PFSK-1 (cell line): ENCODE results near the gene MEF2C.

Source experiments
- FOXP2 ChIP-seq: optimal IDR thresholded peaks from 2 replicates; pipeline ENCODE3; 2011; ENCODE audit warnings: borderline replicate concordance, control low read depth, inconsistent platforms; ENCODE audit not compliant: insufficient read depth; ENCODE audit errors: extremely low read length, extremely low read depth
- POLR2AphosphoS5 ChIP-seq: IDR thresholded peaks from 2 replicates; pipeline ENCODE4 v1.6.1; 2012; ENCODE audit warnings: low read depth, mild to moderate bottlenecking, control low read depth, low read length, moderate library complexity
- SIN3A ChIP-seq: IDR thresholded peaks from 2 replicates; pipeline ENCODE4 v1.6.1; 2012; ENCODE audit warnings: mild to moderate bottlenecking, low read length, moderate library complexity, borderline replicate concordance; ENCODE audit not compliant: insufficient read depth
- TAF1 ChIP-seq: IDR thresholded peaks from 2 replicates; pipeline ENCODE4 v1.6.1; 2012; ENCODE audit warnings: low read length, control low read depth, borderline replicate concordance; ENCODE audit not compliant: insufficient read depth
- TF ChIP-seq, protein P1 (sequence below), 2 experiments: IDR thresholded peaks; 2 replicates each; pipeline versions ENCODE4 v1.6.1 to v1.8.0; 2011 to 2012; ENCODE audit warnings: low read depth in 2 of 2, low read length in 2 of 2, control low read depth in 1 of 2, inconsistent platforms in 1 of 2, mild to moderate bottlenecking in 1 of 2, moderate library complexity in 1 of 2; ENCODE audit not compliant: insufficient read depth in 1 of 2

Gene MEF2C

DNA sequence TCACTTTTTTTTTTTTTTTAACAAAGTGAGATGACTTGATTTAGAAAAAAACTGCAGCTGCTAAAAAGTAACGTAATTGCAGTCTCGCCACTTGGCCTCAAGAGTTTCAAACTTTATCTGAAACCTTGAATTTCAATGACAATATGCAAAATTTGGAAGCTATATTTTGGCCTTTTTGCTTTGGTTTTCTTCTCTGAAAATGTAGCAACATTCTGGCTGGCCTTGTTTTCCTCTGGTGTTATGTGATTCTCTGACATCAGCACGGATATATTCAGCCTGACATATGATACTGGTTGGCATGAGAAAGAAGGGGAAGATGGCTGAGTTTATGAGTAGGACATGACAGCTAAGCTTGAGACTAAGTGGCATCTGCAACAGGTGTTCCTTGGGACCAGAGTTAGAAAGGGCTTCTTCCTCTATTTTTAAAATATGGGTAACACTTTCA is 136.5 kb downstream of the MEF2C start:
- TF ChIP-seq POLR2AphosphoS5 (no peak), FOXP2 (no peak), SIN3A (no peak), TAF1 (no peak)
- TF ChIP-seq, protein P1, sequence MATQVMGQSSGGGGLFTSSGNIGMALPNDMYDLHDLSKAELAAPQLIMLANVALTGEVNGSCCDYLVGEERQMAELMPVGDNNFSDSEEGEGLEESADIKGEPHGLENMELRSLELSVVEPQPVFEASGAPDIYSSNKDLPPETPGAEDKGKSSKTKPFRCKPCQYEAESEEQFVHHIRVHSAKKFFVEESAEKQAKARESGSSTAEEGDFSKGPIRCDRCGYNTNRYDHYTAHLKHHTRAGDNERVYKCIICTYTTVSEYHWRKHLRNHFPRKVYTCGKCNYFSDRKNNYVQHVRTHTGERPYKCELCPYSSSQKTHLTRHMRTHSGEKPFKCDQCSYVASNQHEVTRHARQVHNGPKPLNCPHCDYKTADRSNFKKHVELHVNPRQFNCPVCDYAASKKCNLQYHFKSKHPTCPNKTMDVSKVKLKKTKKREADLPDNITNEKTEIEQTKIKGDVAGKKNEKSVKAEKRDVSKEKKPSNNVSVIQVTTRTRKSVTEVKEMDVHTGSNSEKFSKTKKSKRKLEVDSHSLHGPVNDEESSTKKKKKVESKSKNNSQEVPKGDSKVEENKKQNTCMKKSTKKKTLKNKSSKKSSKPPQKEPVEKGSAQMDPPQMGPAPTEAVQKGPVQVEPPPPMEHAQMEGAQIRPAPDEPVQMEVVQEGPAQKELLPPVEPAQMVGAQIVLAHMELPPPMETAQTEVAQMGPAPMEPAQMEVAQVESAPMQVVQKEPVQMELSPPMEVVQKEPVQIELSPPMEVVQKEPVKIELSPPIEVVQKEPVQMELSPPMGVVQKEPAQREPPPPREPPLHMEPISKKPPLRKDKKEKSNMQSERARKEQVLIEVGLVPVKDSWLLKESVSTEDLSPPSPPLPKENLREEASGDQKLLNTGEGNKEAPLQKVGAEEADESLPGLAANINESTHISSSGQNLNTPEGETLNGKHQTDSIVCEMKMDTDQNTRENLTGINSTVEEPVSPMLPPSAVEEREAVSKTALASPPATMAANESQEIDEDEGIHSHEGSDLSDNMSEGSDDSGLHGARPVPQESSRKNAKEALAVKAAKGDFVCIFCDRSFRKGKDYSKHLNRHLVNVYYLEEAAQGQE (IDR thresholded peaks at IDR 0.05; ENCODE audit: insufficient read depth in 1 of 2, low read depth in 2 of 2, low read length in 2 of 2): no peak

DNA sequence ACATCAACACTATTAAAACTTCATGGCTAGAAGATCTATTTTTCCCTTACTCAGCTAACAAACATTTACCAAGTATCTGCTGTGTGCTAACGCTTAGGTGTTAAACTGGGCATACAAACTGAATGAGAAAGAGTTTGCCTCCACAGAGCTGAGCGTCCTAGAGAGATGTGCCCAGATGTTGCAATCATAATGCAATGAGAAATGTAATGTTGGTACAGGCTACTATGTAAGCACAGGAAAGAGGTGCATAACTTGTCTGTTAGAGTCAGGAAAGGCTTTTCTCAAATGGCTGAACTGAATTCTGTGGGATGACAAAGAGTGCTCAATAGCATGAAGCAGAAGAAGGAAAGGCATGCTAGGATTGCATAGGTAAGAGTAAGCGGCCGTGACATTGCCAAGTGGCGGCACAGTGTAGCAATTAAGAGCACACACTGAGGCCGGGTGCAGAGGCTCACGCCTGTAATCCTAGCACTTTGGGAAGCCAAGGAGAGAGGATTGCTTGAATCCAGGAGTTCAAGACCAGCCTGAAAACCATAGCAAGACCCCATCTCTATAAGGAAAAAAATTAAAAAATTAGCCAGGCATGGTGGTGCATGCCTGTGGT is 137.8 kb downstream of the MEF2C start:
- TF ChIP-seq, protein P1 (IDR thresholded peaks at IDR 0.05; ENCODE audit: insufficient read depth in 1 of 2, low read depth in 2 of 2, low read length in 2 of 2): no peak
- TF ChIP-seq POLR2AphosphoS5 (no peak), FOXP2 (no peak), TAF1 (no peak), SIN3A (no peak)

DNA sequence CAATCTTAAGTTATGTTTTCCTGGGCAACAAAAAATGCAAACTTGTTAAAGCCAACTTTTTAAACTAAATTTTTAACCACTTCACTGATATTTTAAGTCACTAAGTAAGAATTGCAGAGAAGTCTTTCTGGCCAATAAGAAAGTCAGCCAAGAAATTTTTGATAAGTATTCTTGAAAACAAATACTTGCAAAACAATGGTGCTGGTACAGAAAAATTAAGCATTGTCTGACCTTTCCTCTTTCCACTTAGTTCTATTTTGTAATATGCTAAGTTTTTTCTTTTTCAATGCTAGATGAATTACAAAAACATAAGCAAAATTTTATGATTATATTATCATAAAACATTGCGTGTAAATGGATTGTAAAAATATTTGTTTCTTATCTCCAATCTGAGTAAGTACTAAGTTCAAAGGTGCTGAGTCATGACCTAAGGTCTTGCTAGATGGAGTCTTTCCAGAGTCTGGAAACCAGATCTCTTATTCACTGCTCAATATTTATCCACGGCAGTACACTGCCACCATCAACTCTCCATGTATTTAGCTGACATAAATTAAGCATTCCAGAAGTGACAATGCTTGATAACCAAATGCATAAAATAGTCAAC is 139.7 kb downstream of the MEF2C start:
- no peak for TF ChIP-seq TAF1

DNA sequence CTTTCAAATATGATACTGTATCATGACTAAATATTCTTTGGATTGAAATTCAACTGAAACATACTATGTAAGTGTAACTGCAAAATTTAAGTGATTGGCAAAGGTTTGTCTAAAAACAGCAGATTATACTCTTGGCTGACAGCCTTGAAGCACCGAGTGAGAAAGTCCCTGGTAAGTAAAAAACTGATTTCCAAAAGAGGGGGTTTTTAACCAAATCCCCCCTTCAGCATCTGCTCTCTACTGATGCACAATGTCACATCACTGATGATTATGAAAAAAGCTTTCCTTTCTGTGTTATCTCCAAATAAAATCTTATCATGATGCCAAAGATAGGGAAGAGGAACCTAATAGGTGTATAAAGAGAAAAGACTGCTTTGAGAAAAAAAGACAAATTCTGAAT is 141.0 kb downstream of the MEF2C start:
- TF ChIP-seq POLR2AphosphoS5: no peak
- no peak for TF ChIP-seq FOXP2

DNA sequence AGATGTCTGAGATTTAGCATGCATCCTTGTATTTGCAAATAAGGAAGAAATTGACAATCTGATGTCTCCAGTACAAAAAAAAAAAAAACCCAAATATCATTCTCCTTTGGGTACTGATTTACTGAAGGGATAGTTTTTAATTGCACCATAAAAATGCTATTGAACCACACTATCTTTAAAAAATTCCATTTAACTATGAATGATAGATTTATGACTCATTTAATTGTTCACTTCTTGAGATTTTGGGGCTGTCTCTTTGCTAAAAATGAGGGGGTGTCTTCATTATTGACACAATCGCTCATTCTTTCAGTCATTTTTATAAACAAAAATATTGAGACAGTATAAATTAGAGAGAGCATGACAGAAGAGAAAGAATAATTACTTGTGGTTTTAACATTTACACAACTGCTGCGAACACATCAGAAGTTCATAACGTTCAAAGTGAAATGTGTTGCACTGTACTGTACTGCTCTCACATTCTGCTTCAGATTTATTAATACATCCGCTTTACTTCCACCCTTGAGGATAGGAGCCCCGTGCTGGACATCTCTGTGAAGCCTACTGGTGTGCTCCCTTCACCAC is 142.3 kb downstream of the MEF2C start:
- TF ChIP-seq, protein P1 (IDR thresholded peaks at IDR 0.05; ENCODE audit: insufficient read depth in 1 of 2, low read depth in 2 of 2, low read length in 2 of 2): no peak
- TF ChIP-seq SIN3A: no peak
- TF ChIP-seq TAF1: no peak
- TF ChIP-seq FOXP2: no peak
- no peak for TF ChIP-seq POLR2AphosphoS5

DNA sequence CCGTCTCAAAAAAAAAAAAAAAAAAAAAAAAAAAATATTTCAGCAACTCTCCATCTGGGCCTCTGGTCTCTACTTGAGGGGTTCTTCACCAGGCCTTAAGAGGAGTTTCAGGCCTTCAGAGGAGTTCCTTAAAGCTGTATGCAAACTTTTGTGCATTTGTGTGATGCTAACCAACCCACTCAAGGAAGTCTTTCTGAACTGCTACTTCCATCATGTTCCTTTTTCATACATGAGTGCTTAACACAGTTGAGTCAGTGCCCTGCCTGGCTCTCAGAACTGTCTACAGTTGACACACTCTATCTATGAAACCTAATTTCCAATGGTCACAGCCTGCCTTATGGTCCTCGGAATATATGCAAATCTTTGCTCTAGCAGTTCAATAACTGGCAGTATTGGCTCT is 146.5 kb downstream of the MEF2C start:
- TF ChIP-seq FOXP2: no peak
- TF ChIP-seq, protein P1 (IDR thresholded peaks at IDR 0.05; ENCODE audit: insufficient read depth in 1 of 2, low read depth in 2 of 2, low read length in 2 of 2): no peak
- TF ChIP-seq SIN3A: no peak
- TF ChIP-seq POLR2AphosphoS5: no peak
- TF ChIP-seq TAF1: no peak
